Peyer's patch (tissue), 4 donors: ENCODE measurements around the gene SRPK3.

Source experiments
- POLR2A ChIP-seq, 2 donors: fragments of 450-650 bp; IDR thresholded peaks; one replicate each; pipeline ENCODE4 v1.5.1; 2017; ENCODE audit warnings: antibody characterized with exemption in 2 of 2, mild to moderate bottlenecking in 2 of 2, moderate library complexity in 2 of 2
- TF ChIP-seq, protein P1 (sequence below), 6 experiments: fragments of 450-650 bp in 4 of 6; fragments of 200-600 bp in 2 of 6; sonication (generic) in 1 of 6; IDR thresholded peaks; one replicate each; pipeline ENCODE4 v1.5.1; 2017 to 2019; ENCODE audit warnings: antibody characterized with exemption in 6 of 6, mild to moderate bottlenecking in 3 of 6, moderate library complexity in 1 of 6

DNA sequence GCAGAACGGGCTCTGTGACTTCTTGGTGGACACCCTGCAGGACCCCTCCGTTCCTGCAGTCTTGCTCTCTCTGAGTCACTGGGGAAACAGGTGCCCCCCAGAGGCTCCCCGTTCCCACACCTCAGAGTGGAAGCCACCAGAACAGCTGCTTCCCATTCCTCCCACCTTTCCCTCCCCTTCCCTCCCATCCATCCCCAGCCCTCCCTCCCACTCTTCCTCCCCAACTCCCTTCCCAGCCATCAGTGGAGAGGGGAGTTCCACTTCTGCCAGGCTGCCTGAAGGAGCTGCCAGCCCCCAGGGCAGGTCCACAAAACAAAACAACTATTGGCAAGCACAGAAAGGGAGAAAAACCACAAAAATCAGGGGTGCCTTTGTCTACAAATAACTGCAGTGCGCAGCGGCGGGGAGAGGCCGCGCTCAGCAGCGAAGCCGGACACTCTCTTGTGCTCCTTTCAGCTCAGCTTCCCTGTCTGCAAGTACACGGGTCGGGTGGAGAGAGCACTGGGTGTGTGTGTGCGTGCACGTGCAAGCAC is 21.7 kb downstream of the SRPK3 start:
- TF ChIP-seq POLR2A (IDR thresholded peaks at IDR 0.05), result no peak
- TF ChIP-seq, protein P1, sequence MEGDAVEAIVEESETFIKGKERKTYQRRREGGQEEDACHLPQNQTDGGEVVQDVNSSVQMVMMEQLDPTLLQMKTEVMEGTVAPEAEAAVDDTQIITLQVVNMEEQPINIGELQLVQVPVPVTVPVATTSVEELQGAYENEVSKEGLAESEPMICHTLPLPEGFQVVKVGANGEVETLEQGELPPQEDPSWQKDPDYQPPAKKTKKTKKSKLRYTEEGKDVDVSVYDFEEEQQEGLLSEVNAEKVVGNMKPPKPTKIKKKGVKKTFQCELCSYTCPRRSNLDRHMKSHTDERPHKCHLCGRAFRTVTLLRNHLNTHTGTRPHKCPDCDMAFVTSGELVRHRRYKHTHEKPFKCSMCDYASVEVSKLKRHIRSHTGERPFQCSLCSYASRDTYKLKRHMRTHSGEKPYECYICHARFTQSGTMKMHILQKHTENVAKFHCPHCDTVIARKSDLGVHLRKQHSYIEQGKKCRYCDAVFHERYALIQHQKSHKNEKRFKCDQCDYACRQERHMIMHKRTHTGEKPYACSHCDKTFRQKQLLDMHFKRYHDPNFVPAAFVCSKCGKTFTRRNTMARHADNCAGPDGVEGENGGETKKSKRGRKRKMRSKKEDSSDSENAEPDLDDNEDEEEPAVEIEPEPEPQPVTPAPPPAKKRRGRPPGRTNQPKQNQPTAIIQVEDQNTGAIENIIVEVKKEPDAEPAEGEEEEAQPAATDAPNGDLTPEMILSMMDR (IDR thresholded peaks at IDR 0.05), result no peak
